SJCRH30 (cell line): ENCODE data around the gene PUS10. TPM values are rescaled to one million over a fixed set of nuclear protein-coding genes. Genes with fewer than 3 reads are reported as not detected.
"Not testable (repeated sequence)": the region's sequence is repeated elsewhere in the genome, so short reads cannot be mapped to it uniquely, and the experiment has no call there.

Experiments used
- DNase-seq, 2 experiments: peaks; one replicate each; pipeline ENCODE4 v3.0.0-alpha.2; 2015 to 2020
- H3K27ac ChIP-seq: fragments of 250-450 bp; sonication (Bioruptor Pico); 2 replicates; pipeline ENCODE4 v1.5.1; 2020; ENCODE audit warnings: mild to moderate bottlenecking, moderate library complexity
- H3K27me3 ChIP-seq: fragments of 250-450 bp; sonication (Bioruptor Pico); 2 replicates; pipeline ENCODE4 v1.5.1; 2020; ENCODE audit warnings: mild to moderate bottlenecking, moderate library complexity
- H3K36me3 ChIP-seq: fragments of 250-450 bp; sonication (Bioruptor Pico); 2 replicates; pipeline ENCODE4 v1.5.1; 2020; ENCODE audit warnings: mild to moderate bottlenecking, moderate library complexity
- H3K4me1 ChIP-seq: fragments of 250-450 bp; sonication (Bioruptor Pico); 2 replicates; pipeline ENCODE4 v1.5.1; 2020; ENCODE audit warnings: mild to moderate bottlenecking, moderate library complexity
- H3K4me3 ChIP-seq: fragments of 250-450 bp; sonication (Bioruptor Pico); 2 replicates; pipeline ENCODE4 v1.5.1; 2020; ENCODE audit warnings: mild to moderate bottlenecking, moderate library complexity
- H3K9me3 ChIP-seq: fragments of 250-450 bp; sonication (Bioruptor Pico); replicated peaks from 2 replicates; pipeline ENCODE4 v1.5.1; 2020; ENCODE audit warnings: mild to moderate bottlenecking, moderate library complexity
- total RNA-seq: library from RNA; depleted of rRNA; stranded (reverse); fragments of >200 nt; shearing (Covaris generic); gene quantifications from 2 replicates; pipeline ENCODE4 v1.2.3, GENCODE V29; 2014; rRNA removed

PUS10 gene, protein sequence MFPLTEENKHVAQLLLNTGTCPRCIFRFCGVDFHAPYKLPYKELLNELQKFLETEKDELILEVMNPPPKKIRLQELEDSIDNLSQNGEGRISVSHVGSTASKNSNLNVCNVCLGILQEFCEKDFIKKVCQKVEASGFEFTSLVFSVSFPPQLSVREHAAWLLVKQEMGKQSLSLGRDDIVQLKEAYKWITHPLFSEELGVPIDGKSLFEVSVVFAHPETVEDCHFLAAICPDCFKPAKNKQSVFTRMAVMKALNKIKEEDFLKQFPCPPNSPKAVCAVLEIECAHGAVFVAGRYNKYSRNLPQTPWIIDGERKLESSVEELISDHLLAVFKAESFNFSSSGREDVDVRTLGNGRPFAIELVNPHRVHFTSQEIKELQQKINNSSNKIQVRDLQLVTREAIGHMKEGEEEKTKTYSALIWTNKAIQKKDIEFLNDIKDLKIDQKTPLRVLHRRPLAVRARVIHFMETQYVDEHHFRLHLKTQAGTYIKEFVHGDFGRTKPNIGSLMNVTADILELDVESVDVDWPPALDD
- 8.9 and 9.0 TPM in 2 replicates for total RNA-seq

DNA sequence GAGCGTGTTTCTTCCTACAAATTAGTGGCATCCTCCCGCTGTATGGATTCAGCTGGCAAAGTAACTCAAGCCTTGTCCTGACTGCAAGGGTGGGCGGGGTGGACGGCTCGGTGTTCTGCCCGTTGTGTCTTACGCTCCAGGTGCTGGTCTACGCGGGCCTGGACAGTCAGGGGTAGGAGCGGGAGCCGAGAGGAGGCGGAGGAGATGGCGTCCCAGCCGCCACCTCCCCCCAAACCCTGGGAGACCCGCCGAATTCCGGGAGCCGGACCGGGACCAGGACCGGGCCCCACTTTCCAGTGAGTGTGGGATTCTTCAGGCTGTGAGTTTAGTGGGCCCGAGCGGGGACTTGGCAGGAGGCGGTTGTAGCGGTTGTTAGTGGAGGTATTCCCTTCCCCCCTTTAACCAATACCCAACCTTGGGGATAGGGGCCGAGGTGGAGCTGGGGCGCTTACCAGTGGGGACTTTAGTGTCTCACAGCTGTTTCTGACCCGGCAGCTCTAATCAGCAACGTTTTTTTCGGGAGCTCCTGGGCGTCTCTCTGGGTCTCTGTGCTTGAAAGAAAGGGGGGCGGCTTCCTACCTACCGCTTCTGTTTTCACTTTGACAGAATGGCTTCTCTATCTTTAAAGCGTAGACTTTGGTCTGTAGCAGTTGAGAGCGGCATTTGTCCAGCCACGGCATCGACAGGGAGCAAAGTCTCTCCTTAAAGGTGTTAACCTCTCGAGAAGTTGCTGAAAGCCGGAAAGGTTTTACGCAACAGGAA, at the start of gene PUS10, which contains the start of gene PEX13:
Gene PUS10 (minus strand): TSS at position 700 of the 762 bp plus-strand sequence. CDS start 6,365 bp downstream, outside the sequence.
Gene PEX13 (plus strand): TSS at position 165 of the 762 bp plus-strand sequence. CDS start 40 bp downstream, at position 205.
- peak within 1 kb of the TSS; percentile 82 for H3K4me3 ChIP-seq
- H3K36me3 ChIP-seq = peaks cover 4% of the 10 kb centered on the region
- H3K27ac ChIP-seq = peak within 1 kb of the TSS; percentile 75
- H3K27me3 ChIP-seq = no peaks in the 10 kb centered on the region
- no peaks in the 10 kb centered on the region for H3K4me1 ChIP-seq
- peak; percentile 88 to 91 for DNase-seq
- H3K9me3 ChIP-seq = 0 out of 2 replicates have a peak, but pooled peaks cover 3% of the 10 kb centered on the region

DNA sequence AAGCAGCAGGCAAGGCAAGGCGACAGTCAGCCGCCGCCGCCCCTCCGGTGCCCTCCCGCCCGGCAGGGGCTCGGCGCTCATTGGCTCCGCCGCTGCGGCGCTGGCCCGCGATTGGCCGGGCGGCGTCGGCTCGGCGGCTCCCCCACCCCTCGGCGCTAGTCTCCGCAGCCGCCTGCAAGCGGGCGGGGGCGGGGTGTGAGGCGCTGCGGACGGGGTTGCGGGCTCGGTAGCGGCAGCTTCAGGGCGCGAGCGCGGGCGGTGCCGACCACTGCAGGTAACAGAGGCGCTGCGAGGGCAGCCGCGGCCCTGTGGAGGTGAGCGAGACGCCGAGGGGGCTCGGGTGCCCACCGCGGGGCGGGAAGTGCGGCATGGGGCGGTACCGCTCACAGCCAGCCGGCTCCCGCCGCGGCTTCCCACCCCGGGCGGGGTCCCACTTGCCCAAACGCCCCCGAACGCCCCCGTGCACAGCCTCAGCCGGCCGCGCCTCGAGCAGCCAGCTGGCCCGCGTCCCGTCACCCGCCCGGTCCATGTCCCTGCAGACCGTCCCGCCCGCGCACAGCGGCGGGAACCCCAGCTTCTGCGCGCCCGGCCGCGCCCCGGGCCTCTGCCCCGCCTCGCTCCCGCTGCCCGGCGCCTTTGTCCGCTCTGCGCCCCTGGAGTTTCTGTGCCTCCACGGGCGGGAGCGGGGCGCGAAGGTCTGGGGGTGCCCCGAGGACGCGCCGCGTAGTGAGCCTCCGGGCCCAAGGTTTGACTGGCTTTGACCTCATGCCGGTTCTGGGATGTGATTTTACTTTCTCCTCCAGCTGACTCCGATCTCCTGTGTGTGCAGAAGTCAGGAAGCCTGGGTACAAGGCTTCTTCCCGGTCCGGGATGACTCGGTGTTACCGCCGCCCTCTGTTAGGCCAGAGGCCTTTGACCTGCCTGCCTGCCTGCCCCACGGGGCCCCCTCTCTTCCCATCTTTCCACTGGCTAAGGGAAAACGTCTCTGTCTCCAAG, 48.0 kb upstream of the PUS10 start, which contains the start of gene SANBR:
Gene SANBR (plus strand): TSS at position 158 of the 996 bp plus-strand sequence. CDS start 4,480 bp downstream, outside the sequence.
- peak within 1 kb of the TSS; percentile 96 for H3K4me3 ChIP-seq
- H3K27ac ChIP-seq = peak within 1 kb of the TSS; percentile 59
- no peaks in the 10 kb centered on the region for H3K27me3 ChIP-seq
- H3K9me3 ChIP-seq = no peaks in the 10 kb centered on the region
- H3K36me3 ChIP-seq = peaks cover 8% of the 10 kb centered on the region
- H3K4me1 ChIP-seq = peaks cover 3% of the 10 kb centered on the region; the same call in 1 of the 2 replicates
- peak; percentile 89 to 94 for DNase-seq

DNA sequence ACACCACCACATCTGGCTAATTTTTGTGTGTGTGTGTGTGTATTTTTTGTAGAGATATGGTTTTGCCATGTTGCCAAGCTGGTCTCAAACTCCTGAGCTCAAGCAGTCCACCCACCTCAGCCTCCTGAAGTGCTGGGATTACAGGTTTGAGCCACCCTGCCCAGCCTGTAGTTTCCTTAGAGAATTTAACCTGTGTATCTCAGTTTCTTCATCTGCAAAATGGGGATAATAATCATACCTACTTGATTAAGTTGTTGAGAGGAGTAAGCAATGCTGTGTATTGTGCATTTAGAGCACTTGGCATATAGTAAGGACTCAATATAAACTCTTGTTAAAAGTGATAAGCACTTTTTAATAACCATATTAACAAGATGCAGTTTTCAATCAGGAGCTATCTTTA, 41.3 kb upstream of the PUS10 start:
- Histone ChIP-seq H3K36me3 (no peaks in the 10 kb centered on the region; the same call in 1 of the 2 replicates), H3K27ac (no peak overlapping the region), H3K4me3 (no peak overlapping the region), H3K9me3 (no peaks in the 10 kb centered on the region), H3K4me1 (no peaks in the 10 kb centered on the region), H3K27me3 (no peaks in the 10 kb centered on the region)
- DNase-seq = no peak

DNA sequence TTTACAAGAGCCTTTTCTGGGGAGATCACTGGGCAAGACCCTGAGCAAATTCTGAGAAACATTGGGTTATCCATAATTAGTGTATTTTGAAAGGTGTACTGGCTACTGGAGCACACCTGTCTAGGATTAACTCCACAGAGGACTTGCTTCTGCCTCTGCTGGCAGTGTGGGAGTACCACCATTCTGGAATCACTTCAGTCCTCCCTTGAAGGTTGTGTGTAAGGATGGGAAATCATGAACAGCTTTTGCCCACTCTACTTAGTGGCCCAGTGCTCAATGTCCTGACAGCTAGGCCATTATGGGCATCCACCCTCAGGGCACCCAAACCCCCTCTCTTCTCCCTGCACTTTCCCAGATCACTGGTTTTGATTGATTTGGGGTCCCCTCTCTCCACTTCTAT, 39.5 kb upstream of the PUS10 start:
- Histone ChIP-seq H3K36me3 (peaks cover 3% of the 10 kb centered on the region), H3K9me3 (no peaks in the 10 kb centered on the region), H3K27ac (no peak overlapping the region), H3K4me3 (no peak overlapping the region), H3K27me3 (no peaks in the 10 kb centered on the region), H3K4me1 (no peaks in the 10 kb centered on the region)
- DNase-seq = no peak

DNA sequence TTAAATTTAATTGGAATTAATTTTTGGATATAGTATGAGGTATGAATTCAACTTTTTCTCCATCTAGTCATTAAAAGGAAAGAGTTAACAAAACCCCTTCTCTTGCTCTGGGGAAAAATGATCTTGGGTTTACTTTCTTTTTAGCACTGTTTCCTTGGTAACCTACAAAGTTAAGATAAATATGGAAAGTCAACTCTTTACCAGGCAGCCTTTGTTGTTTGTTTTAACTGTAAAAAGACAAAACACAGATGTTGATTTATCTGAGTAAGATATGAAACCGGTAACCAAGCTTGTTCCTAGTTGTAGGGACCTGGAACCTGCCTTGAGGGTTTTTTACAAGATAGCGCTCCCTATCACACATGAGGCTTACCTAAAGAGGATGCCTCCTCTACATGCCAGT, 37.5 kb upstream of the PUS10 start:
- no peaks in the 10 kb centered on the region for H3K9me3 ChIP-seq
- H3K36me3 ChIP-seq = peaks cover 9% of the 10 kb centered on the region
- DNase-seq = no peak
- H3K27ac ChIP-seq = no peak overlapping the region
- no peak overlapping the region for H3K4me3 ChIP-seq
- H3K27me3 ChIP-seq = no peaks in the 10 kb centered on the region
- H3K4me1 ChIP-seq = no peaks in the 10 kb centered on the region

DNA sequence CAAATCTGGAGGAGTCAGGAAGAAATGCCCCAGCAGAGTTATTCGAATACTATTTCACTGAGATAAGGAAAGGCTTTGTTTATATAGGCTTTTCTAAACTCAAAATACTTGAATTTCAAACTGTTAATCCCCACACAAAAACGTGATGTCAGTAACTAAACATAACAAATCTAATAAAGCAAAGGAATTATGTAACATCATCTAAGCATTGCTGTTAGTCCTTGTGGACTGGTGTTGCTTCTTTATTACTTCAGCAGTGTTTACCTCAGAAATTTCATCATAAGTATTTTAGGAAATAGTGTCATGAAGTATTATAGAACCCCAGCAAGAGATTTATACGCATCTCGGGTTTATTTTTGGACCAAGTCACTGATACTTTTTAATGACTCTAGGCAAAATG, 27.9 kb upstream of the PUS10 start:
- Histone ChIP-seq H3K36me3 (peaks cover 39% of the 10 kb centered on the region), H3K4me1 (no peaks in the 10 kb centered on the region), H3K27ac (no peak overlapping the region), H3K4me3 (no peak overlapping the region), H3K27me3 (no peaks in the 10 kb centered on the region), H3K9me3 (0 out of 2 replicates have a peak, but pooled peaks cover 2% of the 10 kb centered on the region)
- DNase-seq = no peak

DNA sequence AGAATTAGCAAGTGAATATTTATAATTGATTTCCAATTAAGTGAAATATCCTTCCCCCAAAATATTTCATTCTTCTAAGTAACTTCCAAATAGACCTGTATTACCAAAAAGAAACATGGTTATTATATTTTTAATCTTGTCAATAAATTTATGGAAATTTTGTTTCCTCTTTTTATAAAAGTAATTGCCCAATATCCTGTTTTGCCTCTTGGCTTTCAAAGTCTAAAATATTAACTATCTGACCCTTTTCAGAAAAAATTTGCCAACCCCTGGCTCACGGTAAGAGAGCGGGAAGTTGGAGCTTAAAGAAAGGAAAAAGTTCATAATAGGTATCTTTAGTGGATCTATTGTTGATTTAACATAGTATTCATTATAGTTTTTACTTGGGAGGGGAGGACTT, 27.2 kb upstream of the PUS10 start:
- no peaks in the 10 kb centered on the region for H3K27me3 ChIP-seq
- no peaks in the 10 kb centered on the region for H3K4me1 ChIP-seq
- no peak overlapping the region for H3K4me3 ChIP-seq
- H3K9me3 ChIP-seq = 0 out of 2 replicates have a peak, but pooled peaks cover 2% of the 10 kb centered on the region
- peaks cover 36% of the 10 kb centered on the region for H3K36me3 ChIP-seq
- H3K27ac ChIP-seq = no peak overlapping the region
- DNase-seq = no peak

DNA sequence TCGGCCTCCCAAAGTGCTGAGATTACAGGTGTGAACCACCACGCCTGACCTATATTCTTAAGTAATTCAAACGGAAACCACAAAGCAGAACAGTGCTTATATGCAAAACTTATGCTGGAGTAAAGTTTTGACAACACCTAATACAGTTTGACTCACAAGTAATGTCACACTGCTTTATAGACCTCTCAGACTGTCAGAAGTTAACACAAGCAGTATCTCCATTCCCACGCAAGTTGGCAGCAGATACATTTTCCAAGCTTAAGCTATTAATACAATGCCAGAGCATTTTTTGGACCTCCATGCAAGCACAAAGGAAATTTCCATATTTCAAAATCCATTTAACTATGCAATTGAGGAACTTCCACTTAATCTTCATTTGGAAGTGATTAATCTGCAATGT, 26.6 kb upstream of the PUS10 start:
- DNase-seq = no peak
- H3K36me3 ChIP-seq = peaks cover 30% of the 10 kb centered on the region
- H3K27ac ChIP-seq = no peak overlapping the region
- no peaks in the 10 kb centered on the region for H3K4me1 ChIP-seq
- H3K27me3 ChIP-seq = no peaks in the 10 kb centered on the region
- H3K4me3 ChIP-seq = no peak overlapping the region
- H3K9me3 ChIP-seq = 0 out of 2 replicates have a peak, but pooled peaks cover 2% of the 10 kb centered on the region

DNA sequence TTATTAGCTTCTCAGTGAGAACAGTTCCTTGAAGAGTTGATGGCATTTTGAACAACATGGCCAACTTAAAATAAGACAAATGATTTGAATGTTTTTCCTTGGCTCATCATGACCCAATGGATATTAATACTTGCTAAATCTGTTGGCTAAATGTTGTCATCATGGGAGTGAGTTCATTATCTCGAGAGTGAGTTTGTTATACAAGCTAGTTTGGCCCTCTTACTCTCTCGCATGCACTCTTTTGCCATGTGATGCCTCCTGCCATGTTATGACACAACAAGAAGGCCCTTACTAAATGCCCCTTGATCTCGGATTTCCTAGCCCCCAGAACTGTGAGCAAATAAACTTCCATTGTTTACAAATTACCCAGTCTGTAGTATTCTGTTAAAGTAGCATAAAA, 24.8 kb upstream of the PUS10 start:
- Histone ChIP-seq H3K4me1 (no peaks in the 10 kb centered on the region), H3K36me3 (peaks cover 16% of the 10 kb centered on the region), H3K27ac (no peak overlapping the region), H3K4me3 (no peak overlapping the region), H3K27me3 (no peaks in the 10 kb centered on the region), H3K9me3 (0 out of 2 replicates have a peak, but pooled peaks cover 2% of the 10 kb centered on the region)
- DNase-seq = no peak

DNA sequence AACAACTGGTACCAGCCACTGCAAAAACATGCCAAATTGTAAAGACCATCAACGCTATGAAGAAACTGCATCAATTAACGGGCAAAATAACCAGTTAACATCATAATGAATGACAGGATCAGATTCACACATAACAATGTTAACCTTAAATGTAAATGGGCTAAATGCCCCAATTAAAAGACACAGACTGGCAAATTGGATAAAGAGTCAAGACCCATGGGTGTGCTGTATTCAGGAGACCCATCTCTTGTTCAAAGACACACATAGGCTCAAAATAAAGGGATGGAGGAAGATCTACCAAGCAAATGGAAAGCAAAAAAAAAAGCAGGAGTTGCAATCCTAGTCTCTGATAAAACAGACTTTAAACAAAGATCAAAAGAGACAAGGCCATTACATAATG, 18.6 kb upstream of the PUS10 start:
- H3K36me3 ChIP-seq = peaks cover 43% of the 10 kb centered on the region

DNA sequence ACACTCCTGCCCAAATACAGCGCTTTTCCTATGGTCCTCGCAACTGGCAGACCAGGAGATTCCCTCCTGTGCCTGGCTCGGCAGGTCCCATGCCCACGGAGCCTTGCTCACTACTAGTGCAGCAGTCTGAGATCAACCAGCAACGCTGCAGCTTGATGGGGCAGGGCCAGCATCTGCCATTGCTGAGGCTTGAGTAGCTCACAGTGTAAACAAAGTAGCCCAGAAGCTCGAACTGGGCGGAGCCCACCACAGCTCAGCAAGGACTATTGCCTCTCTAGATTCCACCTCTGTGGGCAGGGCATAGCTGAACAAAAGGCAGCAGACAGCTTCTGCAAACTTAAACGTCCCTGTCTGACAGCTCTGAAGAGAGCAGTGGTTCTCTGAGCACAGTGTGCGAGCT, 16.5 kb upstream of the PUS10 start:
- H3K4me3 ChIP-seq, H3K4me1 ChIP-seq, H3K27ac ChIP-seq, H3K9me3 ChIP-seq, DNase-seq, H3K27me3 ChIP-seq: not testable (repeated sequence)
- peaks cover 47% of the 10 kb centered on the region for H3K36me3 ChIP-seq

More for the DNA sequence above, 18.6 kb upstream of the PUS10 start:
- H3K9me3 ChIP-seq, H3K4me3 ChIP-seq, H3K27ac ChIP-seq, H3K4me1 ChIP-seq, H3K27me3 ChIP-seq, DNase-seq: not testable (repeated sequence)

DNA sequence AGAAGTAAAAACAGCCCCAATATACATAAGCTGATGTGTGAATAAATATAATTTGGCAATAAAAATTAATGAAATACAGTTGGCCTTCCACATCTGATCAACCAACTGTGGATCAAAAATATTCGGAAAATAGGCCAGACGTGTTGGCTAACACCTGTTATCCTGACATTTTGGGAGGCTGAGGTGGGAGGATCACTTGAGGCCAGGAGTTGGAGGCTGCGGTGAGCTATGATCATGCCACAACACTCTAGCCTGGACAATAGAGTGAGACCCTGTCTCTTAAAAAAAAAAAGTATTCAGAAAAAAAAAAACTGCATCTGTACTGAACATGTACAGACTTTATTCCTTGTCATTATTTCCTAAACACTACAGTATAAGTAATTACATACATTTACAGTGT, 11.5 kb upstream of the PUS10 start:
- Histone ChIP-seq H3K9me3 (no peaks in the 10 kb centered on the region), H3K4me1 (no peaks in the 10 kb centered on the region), H3K36me3 (peaks cover 38% of the 10 kb centered on the region), H3K4me3 (no peak overlapping the region), H3K27ac (no peak overlapping the region), H3K27me3 (no peaks in the 10 kb centered on the region)
- no peak for DNase-seq

DNA sequence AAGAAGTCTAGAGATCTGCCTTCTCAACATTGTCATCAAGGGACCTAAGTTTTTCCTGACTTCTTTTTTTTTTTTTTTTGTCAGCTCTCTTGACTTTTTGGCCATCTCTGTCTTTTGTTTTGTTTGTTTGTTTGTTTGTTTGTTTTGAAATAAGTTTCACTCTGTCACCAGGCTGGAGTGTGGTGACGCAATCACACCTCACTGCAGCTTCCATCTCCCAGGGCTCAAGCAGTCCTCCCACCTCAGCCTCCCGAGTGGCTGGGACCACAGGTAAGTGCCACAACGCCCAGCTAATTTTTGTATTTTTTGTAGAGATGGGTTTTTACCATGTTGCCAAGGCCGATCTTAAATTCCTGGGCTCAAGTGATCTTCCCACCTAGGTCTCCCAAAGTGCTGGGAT, 5.6 kb upstream of the PUS10 start:
- H3K4me1 ChIP-seq = no peaks in the 10 kb centered on the region
- no peak for DNase-seq
- peaks cover 17% of the 10 kb centered on the region for H3K36me3 ChIP-seq
- H3K27ac ChIP-seq = no peak overlapping the region
- H3K9me3 ChIP-seq = 0 out of 2 replicates have a peak, but pooled peaks cover 3% of the 10 kb centered on the region
- no peaks in the 10 kb centered on the region for H3K27me3 ChIP-seq
- no peak overlapping the region for H3K4me3 ChIP-seq

DNA sequence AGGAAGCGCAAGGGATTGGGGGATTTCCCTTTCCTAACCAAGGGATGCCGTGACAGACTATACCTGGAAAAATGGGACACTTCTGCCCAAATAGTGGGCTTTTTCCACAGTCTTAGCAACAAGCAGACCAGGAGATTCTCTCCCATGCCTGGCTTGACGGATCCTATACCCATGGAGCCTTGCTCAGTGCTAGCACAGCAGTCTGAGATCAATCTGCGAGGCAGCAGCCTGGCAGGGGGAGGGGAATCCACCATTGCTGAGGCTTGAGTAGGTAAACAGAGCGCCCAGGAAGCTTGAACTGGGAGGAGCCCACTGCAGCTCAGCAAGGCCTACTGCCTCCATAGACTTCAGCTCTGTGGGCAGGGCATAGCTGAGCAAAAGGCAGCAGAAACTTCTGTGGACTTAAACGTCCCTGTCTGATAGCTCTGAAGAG, 3.2 kb upstream of the PUS10 start:
- H3K36me3 ChIP-seq = peaks cover 11% of the 10 kb centered on the region
- 0 out of 2 replicates have a peak, but pooled peaks cover 3% of the 10 kb centered on the region for H3K9me3 ChIP-seq
- no peak for DNase-seq
- no peak overlapping the region for H3K27ac ChIP-seq
- H3K4me3 ChIP-seq = no peak overlapping the region
- no peaks in the 10 kb centered on the region for H3K27me3 ChIP-seq
- no peaks in the 10 kb centered on the region for H3K4me1 ChIP-seq
